Gastrocnemius medialis (tissue), 4 donors: Measurements from ENCODE around the gene MON2. TPM values are rescaled to one million over a fixed set of nuclear protein-coding genes. Genes with fewer than 3 reads are reported as not detected.

Source experiments
- ATAC-seq, 2 donors: fragments of 150-250 bp; one replicate each; pipeline ENCODE4 v1.9.1; 2016
- DNase-seq, 2 donors: peaks; one replicate each; pipeline ENCODE4 v3.0.0-alpha.2; 2019
- H3K27ac ChIP-seq, 4 donors: fragments of 200-600 bp; sonication (generic); 1 replicate in 1 of 4; 2 replicates in 3 of 4; pipeline ENCODE4 v1.5.1; 2016 to 2018; ENCODE audit warnings: mild to moderate bottlenecking in 2 of 4, moderate library complexity in 1 of 4
- H3K27me3 ChIP-seq, 3 donors: fragments of 200-600 bp; sonication (generic) in 2 of 3; 1 replicate in 1 of 3; 2 replicates in 2 of 3; pipeline versions ENCODE4 v1.5.1 to v1.6.0; 2016 to 2019; ENCODE audit warnings: mild to moderate bottlenecking in 1 of 3, moderate library complexity in 1 of 3
- H3K36me3 ChIP-seq, 2 donors: fragments of 200-600 bp; sonication (generic) in 1 of 2; one replicate each; pipeline ENCODE4 v1.5.1; 2017 to 2018
- H3K4me1 ChIP-seq, 2 donors: fragments of 200-600 bp; sonication (generic) in 1 of 2; one replicate each; pipeline ENCODE4 v1.5.1; 2016 to 2017; ENCODE audit warnings: mild to moderate bottlenecking in 2 of 2
- H3K4me3 ChIP-seq, 4 donors: fragments of 200-600 bp; sonication (generic) in 3 of 4; 1 replicate in 1 of 4; 2 replicates in 3 of 4; pipeline ENCODE4 v1.5.1; 2016 to 2019; ENCODE audit warnings: mild to moderate bottlenecking in 2 of 4
- H3K9me3 ChIP-seq, 3 donors: fragments of 200-600 bp; sonication (generic) in 2 of 3; 1 replicate in 1 of 3; 2 replicates in 2 of 3; pipeline ENCODE4 v1.5.1; 2016 to 2019
- POLR2A ChIP-seq, 2 donors: fragments of 450-650 bp; IDR thresholded peaks; one replicate each; pipeline ENCODE4 v1.6.1; 2017; ENCODE audit warnings: antibody characterized with exemption in 2 of 2, mild to moderate bottlenecking in 2 of 2, moderate library complexity in 2 of 2
- in situ Hi-C, 4 donors: fragments of 200-750 bp; cut with MboI; loops; one replicate each; pipeline versions ENCODE4 v1.15.0 to v1.8.0; 2017; ENCODE audit warnings: low sequenced_read_pairs in 4 of 4
- intact Hi-C: fragments of 100-400 bp; cut with DNase I; formaldehyde crosslinking; loops from one replicate; pipeline ENCODE4 v1.15.1; 2023; ENCODE audit warnings: low total_unique reads
- total RNA-seq, 4 donors: library from RNA; depleted of rRNA; stranded (reverse); fragments of >200 nt; gene quantifications; one replicate each; pipeline versions ENCODE4 v1.1.0 to v1.2.3, GENCODE V29; 2016
- TF ChIP-seq, protein P1 (sequence below), 5 experiments: fragments of 450-650 bp in 3 of 5; fragments of 200-600 bp in 2 of 5; sonication (generic) in 2 of 5; IDR thresholded peaks in 4 of 5; conservative IDR thresholded peaks in 1 of 5; 1 replicate in 4 of 5; 2 replicates in 1 of 5; pipeline ENCODE4 v1.5.1; 2016 to 2019; ENCODE audit warnings: antibody characterized with exemption in 5 of 5, mild to moderate bottlenecking in 3 of 5, moderate library complexity in 3 of 5

MON2 gene
- total RNA-seq: 10 to 100 TPM in 3 of 4 donors, 1 to 10 TPM in 1; 9.2 to 57.2 (median 12.9) TPM

DNA sequence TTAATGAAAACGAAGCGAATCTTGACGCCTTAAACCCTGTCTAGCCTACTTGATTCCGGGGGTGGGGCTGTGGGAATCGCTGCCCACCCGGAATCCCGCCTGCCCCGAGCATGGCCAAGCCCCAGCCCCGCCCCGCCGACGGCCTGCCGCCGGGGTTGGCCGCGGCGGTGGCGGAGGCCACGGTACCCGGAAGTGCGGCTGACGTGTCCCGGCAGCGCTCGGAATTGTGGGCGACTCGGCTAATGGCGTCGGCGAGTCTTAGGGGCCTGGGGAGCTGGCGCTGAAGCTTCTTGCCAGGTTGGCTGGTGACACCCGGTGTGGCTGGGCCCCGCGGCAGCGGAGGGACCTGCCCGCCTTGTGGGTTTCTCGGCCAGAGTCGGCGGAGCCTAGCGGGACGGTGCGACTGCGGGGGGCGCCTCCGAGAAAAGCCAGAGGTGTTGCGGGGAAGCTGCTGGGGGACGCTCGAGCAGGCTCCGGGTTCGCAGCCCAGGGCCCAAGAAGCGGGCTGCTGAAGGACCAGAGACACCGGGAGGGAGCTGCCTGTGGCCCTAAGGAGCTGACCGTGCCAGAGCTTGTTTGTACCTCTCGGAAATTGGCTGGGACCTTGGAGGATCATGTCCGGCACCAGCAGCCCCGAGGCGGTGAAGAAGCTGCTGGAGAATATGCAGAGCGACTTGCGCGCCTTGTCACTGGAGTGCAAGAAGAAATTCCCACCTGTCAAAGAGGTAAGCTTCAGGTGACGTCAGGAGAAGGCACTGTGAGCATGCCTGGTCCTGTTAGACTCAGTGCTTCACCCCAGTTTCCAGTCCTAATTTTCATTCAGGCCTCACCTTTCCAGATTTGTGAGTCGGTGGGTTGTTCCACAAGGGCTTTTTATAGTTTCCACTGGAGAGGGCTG, at the start of gene MON2:
MON2 (plus strand) TSS at position 233 of the 898 bp plus-strand sequence; CDS start at position 615, 382 bp downstream.
- H3K27ac ChIP-seq: peak within 1 kb of the TSS; percentile 93 to 95 (median 94)
- peaks cover 26 to 43% of the 10 kb centered on the region in 2 donors for H3K4me1 ChIP-seq
- no peaks in the 10 kb centered on the region for H3K27me3 ChIP-seq
- H3K36me3 ChIP-seq: no peaks in the 10 kb centered on the region
- H3K4me3 ChIP-seq: peak within 1 kb of the TSS; percentile 84 to 95 (median 90)
- peak; percentile 61 to 63 for TF ChIP-seq POLR2A (IDR thresholded peaks at IDR 0.05)
- TF ChIP-seq, protein P1, sequence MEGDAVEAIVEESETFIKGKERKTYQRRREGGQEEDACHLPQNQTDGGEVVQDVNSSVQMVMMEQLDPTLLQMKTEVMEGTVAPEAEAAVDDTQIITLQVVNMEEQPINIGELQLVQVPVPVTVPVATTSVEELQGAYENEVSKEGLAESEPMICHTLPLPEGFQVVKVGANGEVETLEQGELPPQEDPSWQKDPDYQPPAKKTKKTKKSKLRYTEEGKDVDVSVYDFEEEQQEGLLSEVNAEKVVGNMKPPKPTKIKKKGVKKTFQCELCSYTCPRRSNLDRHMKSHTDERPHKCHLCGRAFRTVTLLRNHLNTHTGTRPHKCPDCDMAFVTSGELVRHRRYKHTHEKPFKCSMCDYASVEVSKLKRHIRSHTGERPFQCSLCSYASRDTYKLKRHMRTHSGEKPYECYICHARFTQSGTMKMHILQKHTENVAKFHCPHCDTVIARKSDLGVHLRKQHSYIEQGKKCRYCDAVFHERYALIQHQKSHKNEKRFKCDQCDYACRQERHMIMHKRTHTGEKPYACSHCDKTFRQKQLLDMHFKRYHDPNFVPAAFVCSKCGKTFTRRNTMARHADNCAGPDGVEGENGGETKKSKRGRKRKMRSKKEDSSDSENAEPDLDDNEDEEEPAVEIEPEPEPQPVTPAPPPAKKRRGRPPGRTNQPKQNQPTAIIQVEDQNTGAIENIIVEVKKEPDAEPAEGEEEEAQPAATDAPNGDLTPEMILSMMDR (IDR thresholded peaks at IDR 0.05 in 4 of 5, conservative IDR thresholded peaks at IDR 0.05 in 1 of 5): no peak
- ATAC-seq: peak; percentile 94 to 98
- intact Hi-C loops (loop anchor here (1.0 to 2.0 kb wide), 3 partner anchors 30 to 206 kb away; partner anchors contain the start of gene USP15), in situ Hi-C loops (loop anchor here in 1 of 4 donors (5.0 kb wide), 1 partner anchor 205 kb away; the partner anchor contains the start of gene USP15)
- no peaks in the 10 kb centered on the region for H3K9me3 ChIP-seq
- peak; percentile 74 to 77 for DNase-seq

DNA sequence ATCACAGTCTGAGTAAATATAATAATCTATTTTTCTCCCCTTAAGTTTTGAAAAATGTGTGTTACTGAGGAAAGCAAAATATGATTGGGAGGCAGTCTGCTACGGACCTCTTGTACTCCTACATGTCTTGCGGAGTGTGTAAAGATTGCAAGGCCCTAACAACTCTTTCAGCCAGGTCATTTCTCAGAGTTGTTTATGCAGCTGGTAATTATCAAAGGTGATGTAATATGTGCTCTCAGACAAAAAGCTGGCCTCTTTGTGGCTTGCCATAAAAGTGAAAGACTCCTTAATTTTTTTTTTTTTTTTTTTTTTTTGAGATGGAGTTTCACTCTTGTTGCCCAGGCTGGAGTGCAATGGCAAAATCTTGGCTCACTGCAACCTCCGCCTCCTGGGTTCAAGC, 40.5 kb upstream of the MON2 start:
- ATAC-seq: no peak
- no peak overlapping the region for H3K27ac ChIP-seq
- peaks cover 0 to 15% (median 8%) of the 10 kb centered on the region in 3 donors for H3K27me3 ChIP-seq
- intact Hi-C loops (no loop called here), in situ Hi-C loops (no loop called here)
- H3K36me3 ChIP-seq: no peaks in the 10 kb centered on the region
- H3K4me3 ChIP-seq: no peak overlapping the region
- H3K4me1 ChIP-seq: no peaks in the 10 kb centered on the region
- no peak for DNase-seq
- no peaks in the 10 kb centered on the region for H3K9me3 ChIP-seq
- no peak for TF ChIP-seq POLR2A (IDR thresholded peaks at IDR 0.05)
- TF ChIP-seq, protein P1 (IDR thresholded peaks at IDR 0.05 in 4 of 5, conservative IDR thresholded peaks at IDR 0.05 in 1 of 5): no peak

DNA sequence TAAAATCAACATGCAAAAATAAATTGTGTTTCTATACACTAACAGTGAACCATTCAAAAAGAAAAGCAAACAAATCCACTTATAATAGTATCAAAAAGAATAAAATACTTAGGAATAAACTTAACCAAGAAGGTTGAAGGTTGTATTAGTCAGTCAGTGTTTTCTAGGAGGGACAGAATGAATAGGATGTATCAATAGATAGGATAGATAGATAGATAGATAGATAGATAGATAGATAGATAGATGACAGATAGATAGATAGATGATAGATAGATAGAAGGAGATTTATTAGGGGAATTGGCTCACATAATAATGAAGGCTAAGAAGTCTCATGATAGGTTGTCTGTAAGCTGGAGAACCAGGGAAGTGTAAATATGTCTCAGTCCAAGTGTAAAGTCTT, 37.2 kb upstream of the MON2 start:
- H3K27me3 ChIP-seq: peaks cover 17 to 41% (median 23%) of the 10 kb centered on the region in 3 donors
- DNase-seq (no peak), ATAC-seq (no peak)
- no peaks in the 10 kb centered on the region for H3K36me3 ChIP-seq
- intact Hi-C loops: no loop called here
- no peaks in the 10 kb centered on the region for H3K9me3 ChIP-seq
- in situ Hi-C loops: no loop called here
- no peak for TF ChIP-seq POLR2A (IDR thresholded peaks at IDR 0.05)
- TF ChIP-seq, protein P1 (IDR thresholded peaks at IDR 0.05 in 4 of 5, conservative IDR thresholded peaks at IDR 0.05 in 1 of 5): no peak
- no peaks in the 10 kb centered on the region for H3K4me1 ChIP-seq
- H3K4me3 ChIP-seq: no peak overlapping the region
- H3K27ac ChIP-seq: no peak overlapping the region

GRCh38 chr12:62434494-62435302, 31.9 kb upstream of the MON2 start:
- intact Hi-C loops: no loop called here
- H3K27me3 ChIP-seq: peaks cover 21 to 42% (median 26%) of the 10 kb centered on the region in 3 donors
- in situ Hi-C loops: loop anchor here in 3 of 4 donors (5.0 to 10.0 kb wide), 2 partner anchors 358 to 360 kb away; no protein-coding TSS in a partner anchor
- no peak for DNase-seq
- peak overlapping the region; percentile 44 to 51 (median 48) for H3K4me3 ChIP-seq
- no peaks in the 10 kb centered on the region for H3K36me3 ChIP-seq
- H3K27ac ChIP-seq: no peak overlapping the region
- H3K9me3 ChIP-seq: no peaks in the 10 kb centered on the region
- H3K4me1 ChIP-seq: peaks cover 4 to 6% of the 10 kb centered on the region in 2 donors
- no peak for ATAC-seq
- TF ChIP-seq, protein P1 (IDR thresholded peaks at IDR 0.05 in 4 of 5, conservative IDR thresholded peaks at IDR 0.05 in 1 of 5): no peak
- no peak for TF ChIP-seq POLR2A (IDR thresholded peaks at IDR 0.05)
